GM23248 (cell line): Measurements from ENCODE around the gene ASAP2. TPM values are rescaled to one million over a fixed set of nuclear protein-coding genes. Genes with fewer than 3 reads are reported as not detected.

Experiments used
- DNase-seq: peaks from one replicate; pipeline ENCODE4 v3.0.0-alpha.2; 2015
- H2AFZ ChIP-seq: fragments of 200-600 bp; sonication (generic); 2 replicates; pipeline ENCODE4 v1.6.1; 2016; ENCODE audit warnings: antibody characterized with exemption
- H3F3A ChIP-seq: fragments of 200-600 bp; sonication (generic); 2 replicates; pipeline ENCODE4 v1.6.1; 2016; ENCODE audit warnings: mild to moderate bottlenecking, antibody characterized with exemption, mixed run types; ENCODE audit not compliant: insufficient read depth
- H3K27ac ChIP-seq: fragments of 200-600 bp; sonication (generic); 2 replicates; pipeline ENCODE4 v1.5.1; 2016; ENCODE audit warnings: mild to moderate bottlenecking
- H3K27me3 ChIP-seq: fragments of 200-600 bp; sonication (generic); replicated peaks from 2 replicates; pipeline ENCODE4 v1.6.1; 2016; ENCODE audit warnings: mild to moderate bottlenecking; ENCODE audit not compliant: insufficient read depth
- H3K36me3 ChIP-seq: fragments of 200-600 bp; sonication (generic); 2 replicates; pipeline ENCODE4 v1.6.1; 2016; ENCODE audit warnings: low read depth, mild to moderate bottlenecking
- H3K4me1 ChIP-seq: fragments of 200-600 bp; sonication (generic); 2 replicates; pipeline ENCODE4 v1.6.1; 2016; ENCODE audit warnings: mild to moderate bottlenecking; ENCODE audit not compliant: insufficient read depth
- H3K4me2 ChIP-seq: fragments of 200-600 bp; sonication (generic); one replicate; pipeline ENCODE4 v1.6.1; 2016; ENCODE audit warnings: mild to moderate bottlenecking; ENCODE audit not compliant: unreplicated experiment
- H3K4me3 ChIP-seq: fragments of 200-600 bp; sonication (generic); 2 replicates; pipeline ENCODE4 v1.5.1; 2016; ENCODE audit warnings: mild to moderate bottlenecking
- H3K79me2 ChIP-seq: fragments of 200-600 bp; sonication (generic); 2 replicates; pipeline ENCODE4 v1.6.1; 2016; ENCODE audit warnings: mild to moderate bottlenecking; ENCODE audit not compliant: insufficient read depth
- H3K9ac ChIP-seq: fragments of 200-600 bp; sonication (generic); 2 replicates; pipeline ENCODE4 v1.6.1; 2016; ENCODE audit warnings: mild to moderate bottlenecking
- H3K9me2 ChIP-seq: fragments of 200-600 bp; sonication (generic); 2 replicates; pipeline ENCODE4 v1.6.1; 2016; ENCODE audit warnings: mixed run types, mild to moderate bottlenecking, moderate library complexity; ENCODE audit not compliant: insufficient read depth
- H3K9me3 ChIP-seq: fragments of 200-600 bp; sonication (generic); one replicate; pipeline ENCODE4 v1.6.1; 2017; ENCODE audit warnings: low read depth
- H4K20me1 ChIP-seq: fragments of 200-600 bp; sonication (generic); 2 replicates; pipeline ENCODE4 v1.6.0; 2016; ENCODE audit not compliant: insufficient read depth
- EZH2 ChIP-seq: fragments of 200-600 bp; sonication (generic); IDR thresholded peaks from 2 replicates; pipeline ENCODE4 v1.6.1; 2018; ENCODE audit warnings: antibody characterized with exemption, mild to moderate bottlenecking; ENCODE audit not compliant: insufficient read depth, poor library complexity, severe bottlenecking
- EZH2phosphoT487 ChIP-seq: fragments of 200-600 bp; sonication (generic); IDR thresholded peaks from 2 replicates; pipeline ENCODE4 v1.6.1; 2018; ENCODE audit warnings: antibody characterized with exemption, moderate library complexity, mild to moderate bottlenecking, low read depth; ENCODE audit not compliant: insufficient read depth
- WGBS, 2 experiments: methylation state at CpG; one replicate each; pipeline ENCODE4 v1.1.6; 2015 to 2017; ENCODE audit warnings: low lambda C conversion rate in 2 of 2, low coverage in 1 of 2; ENCODE audit errors: missing lambda C conversion rate in 2 of 2; 5-methylcytosine and 5-hydroxymethylcytosine counted together
- in situ Hi-C: fragments of 300-500 bp; cut with MboI; formaldehyde crosslinking; loops from 2 replicates; pipeline ENCODE4 v1.15.0; 2020
- polyA plus RNA-seq: library from polyadenylated mRNA; unstranded; fragments of >200 nt; fragmentation: Nextera tagmentation; extraction: Ambion mirVana; gene quantifications from 2 replicates; pipeline ENCODE4 v1.2.1, GENCODE V29; 2016
- total RNA-seq: library from RNA; depleted of rRNA; stranded (reverse); fragments of >200 nt; shearing (Covaris generic); gene quantifications from 2 replicates; pipeline ENCODE4 v1.2.3, GENCODE V29; 2014

ASAP2 gene
- total and polyA plus RNA-seq, 2 experiments from 2014 or later = 8.8 to 49.6 TPM

DNA sequence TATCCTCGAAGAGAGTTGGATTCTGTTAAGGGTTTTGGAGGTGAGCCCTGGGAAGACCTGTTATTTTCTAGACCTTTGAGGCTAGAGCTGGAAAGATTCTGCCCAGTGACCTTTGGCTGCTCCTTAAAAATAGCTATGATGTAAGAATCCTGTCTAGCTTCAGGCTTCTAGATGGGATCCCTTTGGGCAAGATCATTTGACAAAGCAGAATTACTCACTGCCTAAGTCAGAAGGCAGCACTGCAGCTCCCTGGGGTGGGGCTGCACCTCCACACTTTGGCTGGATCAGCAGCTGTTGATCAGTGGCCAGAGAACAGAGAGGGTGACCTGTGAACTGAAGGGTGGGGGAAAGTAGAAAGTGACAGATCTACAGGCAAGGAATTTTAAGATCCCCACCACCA is 103.8 kb downstream of the ASAP2 start:
- in situ Hi-C loops = no loop called here
- Histone ChIP-seq H3K79me2 (peaks cover 77% of the 10 kb centered on the region), H3K4me3 (peak overlapping the region; percentile 4), H2AFZ (no peak overlapping the region), H3K9ac (peak overlapping the region; percentile 81), H3K27ac (peak overlapping the region; percentile 98), H3K36me3 (no peaks in the 10 kb centered on the region), H3F3A (peaks cover 62% of the 10 kb centered on the region), H3K4me2 (peak overlapping the region; percentile 71), H3K9me2 (no peaks in the 10 kb centered on the region), H3K9me3 (no peaks in the 10 kb centered on the region), H4K20me1 (no peaks in the 10 kb centered on the region), H3K4me1 (peaks cover 46% of the 10 kb centered on the region), H3K27me3 (no peaks in the 10 kb centered on the region)
- peak; percentile 96 for DNase-seq
- 43 to 44% methylated on average over 1 of the region's 1 CpG for WGBS, 2 experiments
- TF ChIP-seq EZH2phosphoT487 = no peak
- TF ChIP-seq EZH2 = no peak

DNA sequence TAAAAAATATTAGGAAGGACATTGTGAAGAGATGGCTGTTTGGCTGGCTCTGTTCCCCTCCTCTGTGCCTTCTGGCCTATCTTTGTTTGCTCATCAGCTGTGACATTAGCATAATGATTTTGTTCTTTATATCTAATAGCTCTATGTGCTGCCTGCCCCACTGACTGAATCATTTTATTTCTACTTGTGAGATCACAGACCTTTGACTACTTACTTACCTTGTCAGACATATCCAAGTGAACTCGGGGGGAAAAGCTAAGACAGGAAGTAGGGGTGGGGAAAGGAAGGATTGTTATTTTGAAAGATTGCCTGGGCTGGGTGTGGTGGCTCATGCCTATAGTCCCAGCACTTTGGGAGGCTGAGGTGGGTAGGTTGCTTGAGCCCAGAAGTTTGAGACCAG is 104.2 kb downstream of the ASAP2 start:
- in situ Hi-C loops = no loop called here
- no peaks in the 10 kb centered on the region for H3K36me3 ChIP-seq
- H3K9ac ChIP-seq = peak overlapping the region; percentile 81
- 0% methylated on average over 1 of the region's 1 CpG for WGBS, 2 experiments
- DNase-seq = peak; percentile 62
- H2AFZ ChIP-seq = no peak overlapping the region
- H3K4me1 ChIP-seq = peaks cover 46% of the 10 kb centered on the region
- H3K9me3 ChIP-seq = no peaks in the 10 kb centered on the region
- no peaks in the 10 kb centered on the region for H4K20me1 ChIP-seq
- peaks cover 77% of the 10 kb centered on the region for H3K79me2 ChIP-seq
- H3K4me2 ChIP-seq = peak overlapping the region; percentile 71
- H3K4me3 ChIP-seq = peak overlapping the region; percentile 4
- TF ChIP-seq EZH2phosphoT487 (no peak), EZH2 (no peak)
- H3K9me2 ChIP-seq = no peaks in the 10 kb centered on the region
- H3K27me3 ChIP-seq = no peaks in the 10 kb centered on the region
- H3F3A ChIP-seq = peaks cover 64% of the 10 kb centered on the region
- H3K27ac ChIP-seq = peak overlapping the region; percentile 98

DNA sequence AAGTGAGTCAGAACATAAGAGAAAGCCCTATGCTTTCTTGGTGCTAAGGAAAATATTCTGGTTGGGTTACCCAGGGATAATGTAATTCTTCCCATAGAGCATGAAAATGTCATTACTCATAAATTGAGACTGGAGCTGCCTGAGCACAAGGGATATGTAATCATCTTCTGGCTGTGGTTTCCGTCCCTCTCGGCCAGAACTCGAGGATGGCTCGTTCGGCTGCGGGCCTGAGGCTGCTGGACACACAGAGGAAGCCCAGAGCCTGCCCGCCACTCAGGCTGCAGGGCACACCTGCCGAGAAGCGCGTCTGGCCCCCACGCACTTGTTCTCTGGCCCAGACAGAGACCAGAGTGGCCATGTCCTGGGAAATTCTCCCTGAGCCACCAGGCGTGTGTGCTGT is 104.9 kb downstream of the ASAP2 start:
- H3K9me2 ChIP-seq = no peaks in the 10 kb centered on the region
- in situ Hi-C loops = no loop called here
- no peaks in the 10 kb centered on the region for H3K9me3 ChIP-seq
- H4K20me1 ChIP-seq = no peaks in the 10 kb centered on the region
- no peak overlapping the region for H2AFZ ChIP-seq
- TF ChIP-seq EZH2phosphoT487 (0 out of 2 replicates have a peak, but pooled peaks have one; percentile 32), EZH2 (no peak)
- 1 to 2% methylated on average over 12 of the region's 12 CpGs for WGBS, 2 experiments
- H3K27ac ChIP-seq = peak overlapping the region; percentile 98
- H3K36me3 ChIP-seq = no peaks in the 10 kb centered on the region
- peak overlapping the region; percentile 71 for H3K4me2 ChIP-seq
- H3K79me2 ChIP-seq = peaks cover 77% of the 10 kb centered on the region
- H3F3A ChIP-seq = peaks cover 68% of the 10 kb centered on the region
- H3K4me1 ChIP-seq = peaks cover 46% of the 10 kb centered on the region
- no peaks in the 10 kb centered on the region for H3K27me3 ChIP-seq
- DNase-seq = peak; percentile 95
- peak overlapping the region; percentile 81 for H3K9ac ChIP-seq
- 0 out of 2 replicates have a peak overlapping the region, but pooled peaks have one; percentile 10 for H3K4me3 ChIP-seq

DNA sequence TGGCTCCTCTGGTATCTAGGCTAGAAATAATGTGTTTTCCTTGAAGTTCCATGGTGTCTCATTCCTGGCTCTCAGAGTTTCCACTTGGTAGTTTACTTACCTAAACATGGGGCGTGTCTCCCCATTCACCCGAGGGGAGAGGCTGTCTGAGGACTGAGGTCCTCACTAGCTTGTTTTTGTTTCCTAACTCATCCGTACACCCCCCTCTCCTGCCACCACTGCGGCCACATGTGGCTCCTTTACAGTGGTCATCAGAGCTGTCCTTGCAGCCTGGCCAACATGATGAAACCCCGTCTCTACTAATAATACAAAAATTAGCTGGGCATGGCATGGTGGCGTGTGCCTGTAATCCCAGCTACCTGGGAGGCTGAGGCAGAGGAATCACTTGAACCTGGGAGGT is 106.0 kb downstream of the ASAP2 start:
- no peaks in the 10 kb centered on the region for H3K36me3 ChIP-seq
- DNase-seq = peak; percentile 32
- H3K9ac ChIP-seq = peak overlapping the region; percentile 81
- no peaks in the 10 kb centered on the region for H4K20me1 ChIP-seq
- peaks cover 63% of the 10 kb centered on the region for H3F3A ChIP-seq
- H3K79me2 ChIP-seq = peaks cover 79% of the 10 kb centered on the region
- H3K27me3 ChIP-seq = no peaks in the 10 kb centered on the region
- in situ Hi-C loops = no loop called here
- H2AFZ ChIP-seq = no peak overlapping the region
- 93 to 95% methylated on average over 6 of the region's 6 CpGs for WGBS, 2 experiments
- H3K27ac ChIP-seq = peak overlapping the region; percentile 98
- H3K9me2 ChIP-seq = no peaks in the 10 kb centered on the region
- no peaks in the 10 kb centered on the region for H3K9me3 ChIP-seq
- peaks cover 42% of the 10 kb centered on the region for H3K4me1 ChIP-seq
- TF ChIP-seq EZH2phosphoT487 = no peak
- TF ChIP-seq EZH2 = no peak
- H3K4me3 ChIP-seq = no peak overlapping the region
- peak overlapping the region; percentile 10 for H3K4me2 ChIP-seq
